Stimulated activated naive CD8-positive, alpha-beta T cell treated with anti-CD3 and anti-CD28 coated beads, Interleukin-15, Interleukin-2, amounts not matched to agents 100 U/mL and 50 U/mL, for 24 hours (primary cell): ENCODE measurements around the gene KLHL13.
"Not testable (repeated sequence)": the region's sequence is repeated elsewhere in the genome, so short reads cannot be mapped to it uniquely, and the experiment has no call there.

Experiments
- ATAC-seq: fragments of 150-1000 bp; cut with Tn5 transposase; one replicate; pipeline ENCODE4 v1.10.0; 2021
- DNase-seq: peaks from one replicate; pipeline ENCODE4 v3.0.0; 2021

Gene KLHL13

GRCh38 chrX:118074196-118074595, 42.4 kb downstream of the KLHL13 start:
- no peak for ATAC-seq
- DNase-seq, result no peak

- ATAC-seq (no peak), DNase-seq (no peak)
Observed at GRCh38 chrX:118066867-118067515, 49.6 kb downstream of the KLHL13 start.

- no peak for ATAC-seq
Observed at GRCh38 chrX:118062817-118063615, 53.6 kb downstream of the KLHL13 start.

GRCh38 chrX:118062048-118062789, 54.4 kb downstream of the KLHL13 start:
- DNase-seq (no peak), ATAC-seq (no peak)

More at GRCh38 chrX:118062817-118063615, 53.6 kb downstream of the KLHL13 start:
- DNase-seq, result no peak

GRCh38 chrX:118058924-118059323, 57.7 kb downstream of the KLHL13 start:
- ATAC-seq (no peak), DNase-seq (no peak)

GRCh38 chrX:118056870-118057269, 59.7 kb downstream of the KLHL13 start:
- ATAC-seq (no peak), DNase-seq (no peak)

- ATAC-seq (no peak), DNase-seq (no peak)
Observed at GRCh38 chrX:118049713-118050112, 66.9 kb downstream of the KLHL13 start.

- no peak for ATAC-seq
- no peak for DNase-seq
Observed at GRCh38 chrX:118047446-118048186, 69.0 kb downstream of the KLHL13 start.

- ATAC-seq (no peak), DNase-seq (no peak)
Observed at GRCh38 chrX:118039591-118039990, 77.0 kb downstream of the KLHL13 start.

GRCh38 chrX:118038614-118039365, 77.8 kb downstream of the KLHL13 start:
- ATAC-seq, result no peak

GRCh38 chrX:118026631-118027030, 90.0 kb downstream of the KLHL13 start:
- ATAC-seq (no peak), DNase-seq (no peak)

More at GRCh38 chrX:118038614-118039365, 77.8 kb downstream of the KLHL13 start:
- no peak for DNase-seq

GRCh38 chrX:118025226-118025625, 91.4 kb downstream of the KLHL13 start:
- ATAC-seq, result no peak
- DNase-seq, result no peak

- ATAC-seq (no peak), DNase-seq (no peak)
Observed at GRCh38 chrX:118024482-118024881, 92.1 kb downstream of the KLHL13 start.

- ATAC-seq, result no peak
Observed at GRCh38 chrX:118022753-118023152, 93.9 kb downstream of the KLHL13 start.

GRCh38 chrX:118016422-118016821, 100.2 kb downstream of the KLHL13 start:
- DNase-seq (no peak), ATAC-seq (no peak)

More at GRCh38 chrX:118022753-118023152, 93.9 kb downstream of the KLHL13 start:
- DNase-seq, result no peak

- not testable (repeated sequence) for ATAC-seq, DNase-seq
Observed at GRCh38 chrX:118002417-118002816, 114.2 kb downstream of the KLHL13 start.

- DNase-seq, result no peak
- ATAC-seq, result no peak
Observed at GRCh38 chrX:118000518-118000917, 116.1 kb downstream of the KLHL13 start.

- DNase-seq (no peak), ATAC-seq (no peak)
Observed at GRCh38 chrX:117998171-117998570, 118.4 kb downstream of the KLHL13 start.

- no peak for DNase-seq
Observed at GRCh38 chrX:117996918-117997480, 119.6 kb downstream of the KLHL13 start.

GRCh38 chrX:117996408-117996807, 120.2 kb downstream of the KLHL13 start:
- DNase-seq, result no peak
- no peak for ATAC-seq

More at GRCh38 chrX:117996918-117997480, 119.6 kb downstream of the KLHL13 start:
- no peak for ATAC-seq

- ATAC-seq, result no peak
- DNase-seq, result no peak
Observed at GRCh38 chrX:117995378-117995777, 121.2 kb downstream of the KLHL13 start.
